NCI-H2227 (cell line): ENCODE data around the gene CCNK.

Source experiments
- DNase-seq: peaks from one replicate; lab custom pipeline; 2025; ENCODE audit not compliant: unreplicated experiment; lab: John Stamatoyannopoulos, UW

Gene CCNK

GRCh38 chr14:99518441-99519346 lies 37.5 kb downstream of the CCNK start:
- peak; percentile 77 for DNase-seq

GRCh38 chr14:99519347-99519881 lies 38.2 kb downstream of the CCNK start:
- no peak for DNase-seq

DNA sequence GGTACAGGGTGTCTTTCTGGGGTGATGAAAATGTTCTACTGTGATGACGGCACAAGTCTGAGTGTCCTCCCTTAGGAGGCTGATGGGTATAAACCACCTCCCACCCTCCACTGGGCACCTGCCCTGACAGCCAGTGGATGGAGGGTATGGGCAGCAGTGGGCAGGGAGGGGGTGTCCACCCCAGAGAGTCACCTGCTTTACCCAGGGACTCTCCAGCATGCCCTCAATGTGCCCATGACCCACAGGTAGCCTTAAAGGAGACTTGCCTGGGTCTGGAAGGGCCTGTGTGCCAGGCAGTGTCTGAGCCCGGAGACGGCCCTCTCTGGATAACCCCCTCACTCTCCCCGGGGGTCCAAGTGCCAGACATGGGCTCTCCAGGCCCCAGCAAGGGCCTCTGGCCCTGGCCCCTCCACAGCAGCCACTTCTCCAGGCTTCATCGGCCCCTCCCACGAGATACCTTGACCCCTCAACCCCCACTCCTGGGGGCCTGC lies 38.8 kb downstream of the CCNK start:
- DNase-seq = no peak

- DNase-seq = no peak
Measured at GRCh38 chr14:99520571-99521081, 39.4 kb downstream of the CCNK start.

GRCh38 chr14:99521176-99522024 lies 40.2 kb downstream of the CCNK start:
- DNase-seq = no peak

DNA sequence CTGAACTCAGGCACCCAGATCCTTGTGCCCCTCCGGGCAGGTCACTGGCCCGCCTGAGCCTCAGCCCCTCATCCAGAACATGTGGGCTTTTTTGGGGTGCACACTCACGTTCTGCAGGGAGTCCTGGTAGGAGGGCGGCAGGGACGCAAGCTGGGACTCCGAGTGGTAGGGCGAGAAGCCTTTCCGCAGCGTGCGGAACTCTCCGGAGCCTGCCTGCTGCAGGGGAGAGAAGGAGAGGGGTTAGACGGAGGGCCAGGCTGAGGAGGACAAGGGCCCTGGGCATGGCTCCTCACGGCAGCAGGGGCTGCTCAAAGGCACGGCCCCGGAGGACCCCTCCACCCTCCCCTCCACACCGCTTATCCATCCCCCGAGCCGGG lies 40.8 kb downstream of the CCNK start:
- DNase-seq = no peak

GRCh38 chr14:99522457-99522891 lies 41.3 kb downstream of the CCNK start:
- DNase-seq = no peak

DNA sequence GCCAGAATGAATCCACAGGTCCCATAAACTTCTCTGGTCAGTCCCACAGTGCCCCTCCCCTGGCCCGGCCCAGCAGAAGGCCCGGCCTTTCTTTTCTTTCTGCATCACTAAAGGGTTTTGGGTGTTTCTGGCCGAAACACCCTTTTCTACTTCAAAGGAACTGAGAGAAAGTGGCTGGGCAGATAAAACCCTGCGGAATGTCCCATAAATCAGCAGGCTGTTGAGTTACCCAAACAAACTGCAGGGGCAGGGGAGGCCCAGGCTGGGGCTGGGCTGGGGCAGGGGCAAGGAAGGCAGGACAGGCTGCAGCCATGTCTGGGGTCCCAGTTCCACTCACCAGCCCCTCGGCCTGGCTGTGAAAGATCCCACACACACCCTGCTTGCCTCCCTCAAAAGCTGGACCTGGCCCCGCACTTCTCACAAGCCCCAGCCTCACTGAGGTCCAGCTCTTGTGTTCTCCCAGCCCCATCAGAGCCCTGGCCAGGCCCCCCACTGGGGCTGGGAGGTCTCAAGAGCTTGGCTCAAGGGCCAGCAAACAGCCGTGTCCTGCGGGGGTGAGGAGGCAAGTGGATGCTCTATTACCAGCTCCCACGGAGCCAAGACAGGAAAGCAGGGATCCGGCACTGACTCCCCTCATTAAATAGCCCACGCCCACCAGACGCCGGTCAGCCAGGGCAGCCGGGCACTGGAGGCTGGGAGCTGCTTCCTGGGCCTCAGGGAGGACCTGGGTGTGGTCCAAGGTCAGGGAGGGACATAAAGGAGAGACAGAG lies 41.9 kb downstream of the CCNK start:
- DNase-seq = peak; percentile 25

DNA sequence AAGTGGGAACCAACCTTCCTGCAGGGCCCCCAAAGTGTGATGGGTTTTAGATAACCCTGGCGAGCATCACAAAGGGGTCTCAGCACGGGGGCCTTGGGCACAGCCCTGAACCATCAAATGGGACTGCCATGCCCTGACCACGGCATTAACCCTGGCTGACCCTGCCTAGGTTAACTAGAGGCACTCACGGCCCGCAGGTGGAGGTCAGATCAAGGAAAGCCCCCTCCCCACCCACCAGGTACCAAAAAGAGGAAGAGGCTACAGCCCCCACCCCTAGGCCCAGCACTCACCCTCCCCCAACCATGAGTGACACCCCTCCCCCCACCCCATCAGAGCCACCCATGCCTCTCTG lies 42.5 kb downstream of the CCNK start:
- no peak for DNase-seq

- DNase-seq = no peak
Measured at GRCh38 chr14:99524091-99524661, 43.0 kb downstream of the CCNK start.

- DNase-seq = no peak
Measured at GRCh38 chr14:99524804-99525698, 43.8 kb downstream of the CCNK start.

DNA sequence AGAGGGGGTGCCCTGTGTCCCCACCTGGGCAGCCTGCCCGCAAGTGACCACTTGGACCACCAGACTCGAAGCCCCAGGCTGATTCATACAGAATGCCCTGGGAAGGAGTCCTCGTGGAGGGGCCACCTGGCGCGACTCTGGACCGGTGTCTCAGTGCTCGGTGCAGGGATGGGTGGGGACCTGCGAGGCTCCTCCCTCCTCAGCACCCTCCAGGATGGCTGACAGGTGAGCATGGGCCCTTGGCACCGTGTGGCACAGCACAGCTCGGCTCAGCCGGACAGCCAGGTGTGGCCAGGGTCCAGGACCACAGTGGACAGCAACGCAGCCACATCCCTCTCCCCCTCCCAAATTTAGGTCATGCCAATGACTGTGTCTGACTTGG lies 44.5 kb downstream of the CCNK start:
- DNase-seq = no peak

GRCh38 chr14:99527026-99527425 lies 45.8 kb downstream of the CCNK start:
- no peak for DNase-seq

DNA sequence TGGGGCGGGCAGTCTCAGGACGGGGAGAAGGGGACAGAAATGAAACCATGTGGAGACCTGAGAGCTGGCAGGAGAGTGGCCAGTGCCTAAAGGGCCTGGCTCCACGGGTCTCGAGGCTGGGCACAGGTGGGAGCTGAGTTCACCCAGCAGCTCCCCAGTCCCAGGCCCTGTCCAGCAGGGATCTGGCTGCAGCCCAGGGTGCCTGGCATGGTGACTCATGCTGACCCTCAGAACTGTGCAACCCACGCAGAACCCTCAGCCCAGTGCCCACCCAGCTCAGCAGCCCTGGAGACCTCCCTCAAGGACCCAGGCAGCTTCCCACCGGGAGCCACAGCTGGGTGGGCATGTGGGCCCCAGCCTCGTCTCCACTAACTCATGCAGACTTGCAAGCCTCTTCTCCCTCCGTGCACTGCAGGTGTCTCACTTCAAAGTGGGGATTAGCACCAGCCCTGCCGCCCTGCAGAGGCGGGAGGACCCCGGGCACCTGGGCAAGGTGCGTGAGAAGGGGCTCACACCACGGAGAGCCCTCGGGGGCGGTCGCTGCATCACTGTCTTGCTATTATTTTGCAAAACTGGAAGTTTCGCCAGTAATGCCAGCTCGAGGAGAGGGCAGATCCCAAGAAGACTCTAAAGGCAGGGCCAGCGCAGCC lies 46.3 kb downstream of the CCNK start:
- DNase-seq = no peak

DNA sequence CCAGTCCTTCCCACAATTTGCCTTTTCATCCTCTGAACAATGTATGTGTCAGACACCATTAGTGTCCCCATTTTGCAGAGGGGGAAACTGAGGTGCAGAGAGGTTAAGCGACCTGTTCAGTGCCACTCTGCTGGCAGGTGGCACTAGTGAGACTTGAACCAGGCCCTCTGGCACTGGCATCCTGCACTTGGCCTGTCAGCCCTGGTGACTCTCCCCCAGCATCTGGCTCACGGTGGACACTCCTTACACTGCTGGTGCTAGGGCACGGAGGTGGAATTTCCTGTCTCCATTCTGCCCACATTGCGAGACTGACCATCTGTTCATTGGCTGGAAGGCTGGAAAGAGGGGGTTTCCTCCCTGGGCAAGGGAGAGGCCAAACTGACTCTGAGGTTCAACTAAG lies 48.7 kb downstream of the CCNK start:
- no peak for DNase-seq

- no peak for DNase-seq
Measured at GRCh38 chr14:99530407-99531155, 49.4 kb downstream of the CCNK start.

DNA sequence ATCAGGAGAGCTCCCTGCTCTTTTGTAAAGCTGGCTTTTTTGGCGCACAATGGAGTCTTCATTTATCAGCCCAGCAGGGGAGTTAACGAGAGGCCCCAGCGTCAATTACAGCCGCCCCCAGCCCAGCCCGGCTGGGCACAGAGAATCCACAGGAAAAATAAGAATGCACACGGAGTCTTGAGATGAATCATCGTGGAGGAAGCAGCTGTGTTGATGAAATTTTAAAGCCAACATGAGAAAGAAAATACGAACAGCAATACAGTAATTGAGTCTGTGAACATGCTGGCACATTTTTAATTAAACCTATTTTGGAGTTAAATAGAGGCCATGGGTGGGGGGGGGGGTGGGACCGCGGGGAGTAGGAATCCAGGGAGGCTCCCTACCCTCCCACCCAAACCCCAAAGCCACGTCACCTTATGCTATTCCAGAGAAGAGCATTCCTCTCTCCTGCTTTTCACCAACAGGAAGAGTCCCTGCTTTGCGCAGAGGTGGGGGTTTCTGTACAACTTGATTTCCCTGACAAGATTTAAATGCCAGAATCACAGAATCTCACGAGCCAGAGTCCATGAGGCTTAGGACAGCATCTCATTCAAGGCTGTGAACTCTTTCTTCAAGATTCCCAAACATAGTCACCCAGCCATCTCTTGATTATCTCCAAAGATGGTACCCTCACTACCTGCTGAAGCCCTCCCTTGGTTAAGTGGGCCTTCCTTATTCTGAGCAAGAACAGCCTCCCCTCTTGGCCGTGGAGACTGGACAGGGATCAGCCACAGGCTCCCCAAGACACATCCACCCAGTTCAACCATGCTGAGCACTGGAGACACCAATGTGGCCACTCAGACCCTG lies 50.3 kb downstream of the CCNK start:
- DNase-seq = peak; percentile 82
